OCI-LY7 (cell line): Measurements from ENCODE around the gene NPC2. TPM values are rescaled to one million over a fixed set of nuclear protein-coding genes. Genes with fewer than 3 reads are reported as not detected.

Experiments used
- BruUV-seq: library from RNA; stranded (reverse); fragments of 400-500 nt; replicated peaks from 2 replicates; lab custom pipeline; 2021; lab: Mats Ljungman, UMichigan
- CTCF ChIA-PET: fragments of 300-600 bp; sonication (Branson Sonifier 250); formaldehyde crosslinking; loops from one replicate; lab custom pipeline; 2022; ENCODE audit warnings: antibody characterized with exemption; ENCODE audit not compliant: unreplicated experiment; lab: Charles Lee
- POLR2A ChIA-PET: fragments of 300-600 bp; sonication (Branson Sonifier 250); formaldehyde crosslinking; loops from one replicate; lab custom pipeline; 2022; ENCODE audit warnings: antibody characterized with exemption; lab: Charles Lee
- DNase-seq: peaks from one replicate; pipeline ENCODE4 v3.0.0-alpha.2; 2015; ENCODE audit warnings: low spot score
- H2AFZ ChIP-seq: fragments of 200-600 bp; sonication (generic), shearing (Covaris generic); 2 replicates; pipeline ENCODE4 v1.6.1; 2014; ENCODE audit warnings: mild to moderate bottlenecking, antibody characterized with exemption, low read length, moderate library complexity
- H3K27ac ChIP-seq: fragments of 200-600 bp; sonication (generic); 2 replicates; pipeline ENCODE4 v1.5.1; 2014; ENCODE audit warnings: mixed run types, low read depth, mild to moderate bottlenecking, moderate library complexity, low read length, inconsistent platforms; ENCODE audit not compliant: poor library complexity, severe bottlenecking
- H3K36me3 ChIP-seq: fragments of 200-600 bp; sonication (generic); 2 replicates; pipeline ENCODE4 v1.6.1; 2014; ENCODE audit warnings: mild to moderate bottlenecking, antibody characterized with exemption, low read length, moderate library complexity, mixed read lengths; ENCODE audit not compliant: insufficient read depth
- H3K4me1 ChIP-seq: fragments of 200-600 bp; sonication (generic); 2 replicates; pipeline ENCODE4 v1.5.1; 2014; ENCODE audit warnings: mild to moderate bottlenecking, low read length; ENCODE audit not compliant: insufficient read depth, poor library complexity, severe bottlenecking
- H3K4me2 ChIP-seq: fragments of 200-600 bp; sonication (generic); 2 replicates; pipeline ENCODE4 v1.6.1; 2014; ENCODE audit warnings: mild to moderate bottlenecking, low read length
- H3K4me3 ChIP-seq: fragments of 200-600 bp; sonication (generic); 2 replicates; pipeline ENCODE4 v1.5.1; 2014; ENCODE audit warnings: mild to moderate bottlenecking, low read depth, low read length; ENCODE audit not compliant: poor library complexity, severe bottlenecking
- H3K79me2 ChIP-seq: fragments of 200-600 bp; sonication (generic); 2 replicates; pipeline ENCODE4 v1.6.1; 2016; ENCODE audit warnings: low read depth, mild to moderate bottlenecking, low read length, moderate library complexity, mixed read lengths; ENCODE audit not compliant: insufficient read depth
- H3K9me2 ChIP-seq: fragments of 200-600 bp; sonication (generic); 2 replicates; pipeline ENCODE4 v1.6.1; 2016; ENCODE audit warnings: mild to moderate bottlenecking, low read length, mixed read lengths; ENCODE audit not compliant: insufficient read depth
- H3K9me3 ChIP-seq: fragments of 200-600 bp; sonication (generic); 2 replicates; pipeline ENCODE4 v1.6.1; 2014; ENCODE audit warnings: mild to moderate bottlenecking, mixed run types, low read length, mixed read lengths
- H4K20me1 ChIP-seq: fragments of 200-600 bp; sonication (generic); 2 replicates; pipeline ENCODE4 v1.6.1; 2014; ENCODE audit warnings: mild to moderate bottlenecking, antibody characterized with exemption, low read length, moderate library complexity, mixed read lengths; ENCODE audit not compliant: insufficient read depth
- EZH2phosphoT487 ChIP-seq: fragments of 200-600 bp; sonication (generic); IDR thresholded peaks from 2 replicates; pipeline ENCODE4 v1.6.1; 2018; ENCODE audit warnings: low read depth, borderline replicate concordance, mild to moderate bottlenecking, mixed run types, antibody characterized with exemption, low read length, moderate library complexity, mixed read lengths
- intact Hi-C: fragments of 100-400 bp; cut with micrococcal nuclease; formaldehyde crosslinking; loops from one replicate; pipeline ENCODE4 v1.10.0; 2022; ENCODE audit not compliant: unreplicated experiment
- total RNA-seq, 2 experiments: library from RNA; depleted of rRNA in 1 of 2; stranded (reverse); fragments of >200 nt in 1 of 2; shearing (Covaris generic) in 1 of 2; gene quantifications; 2 replicates each; pipeline ENCODE4 v1.2.3, GENCODE V29; 2014 to 2022
- TF ChIP-seq, protein P1 (sequence below): fragments of 200-600 bp; sonication (generic); conservative IDR thresholded peaks from 2 replicates; pipeline ENCODE4 v1.5.1; 2014; ENCODE audit warnings: mild to moderate bottlenecking, antibody characterized with exemption, low read length, moderate library complexity, mixed read lengths

NPC2 gene
- total RNA-seq, 2 experiments from 2014 or later = 37.8 to 80.8 TPM

DNA sequence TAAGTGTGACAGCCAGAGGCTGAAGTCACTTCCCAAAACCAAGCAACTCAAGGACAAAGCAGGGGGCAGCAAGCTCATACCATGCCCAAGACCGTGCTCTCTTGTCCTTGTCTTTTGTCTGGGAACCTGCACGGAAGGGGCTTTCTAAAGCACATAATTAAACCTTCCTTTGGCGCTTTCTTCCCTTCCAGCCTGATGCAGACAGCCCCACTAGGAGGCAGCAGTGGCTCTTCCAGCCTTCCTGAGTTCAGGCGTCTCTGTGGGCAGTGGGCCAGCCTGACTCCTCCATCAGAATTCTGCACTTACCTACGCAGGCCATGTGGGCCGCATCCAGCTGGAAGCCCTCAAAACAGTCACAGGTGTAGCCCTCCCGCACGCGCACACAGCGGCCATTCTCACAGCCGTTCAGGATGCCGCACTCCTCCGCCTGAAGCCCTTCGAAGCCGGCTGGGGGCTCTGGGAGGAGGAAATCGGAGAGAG lies 8.1 kb upstream of the NPC2 start:
- peak; percentile 31 for DNase-seq
- Histone ChIP-seq H3K4me3 (no peak overlapping the region), H3K27ac (no peak overlapping the region), H4K20me1 (no peaks in the 10 kb centered on the region), H3K36me3 (0 out of 2 replicates have a peak, but pooled peaks cover 5% of the 10 kb centered on the region), H3K79me2 (no peaks in the 10 kb centered on the region), H3K4me1 (peaks cover 4% of the 10 kb centered on the region), H2AFZ (no peak overlapping the region), H3K9me3 (no peaks in the 10 kb centered on the region), H3K9me2 (no peaks in the 10 kb centered on the region), H3K4me2 (no peak overlapping the region)
- POLR2A ChIA-PET = no interaction called here
- intact Hi-C loops = loop anchor here (5.0 kb wide), 1 partner anchor 106 kb away; no protein-coding TSS in a partner anchor
- TF ChIP-seq, protein P1, sequence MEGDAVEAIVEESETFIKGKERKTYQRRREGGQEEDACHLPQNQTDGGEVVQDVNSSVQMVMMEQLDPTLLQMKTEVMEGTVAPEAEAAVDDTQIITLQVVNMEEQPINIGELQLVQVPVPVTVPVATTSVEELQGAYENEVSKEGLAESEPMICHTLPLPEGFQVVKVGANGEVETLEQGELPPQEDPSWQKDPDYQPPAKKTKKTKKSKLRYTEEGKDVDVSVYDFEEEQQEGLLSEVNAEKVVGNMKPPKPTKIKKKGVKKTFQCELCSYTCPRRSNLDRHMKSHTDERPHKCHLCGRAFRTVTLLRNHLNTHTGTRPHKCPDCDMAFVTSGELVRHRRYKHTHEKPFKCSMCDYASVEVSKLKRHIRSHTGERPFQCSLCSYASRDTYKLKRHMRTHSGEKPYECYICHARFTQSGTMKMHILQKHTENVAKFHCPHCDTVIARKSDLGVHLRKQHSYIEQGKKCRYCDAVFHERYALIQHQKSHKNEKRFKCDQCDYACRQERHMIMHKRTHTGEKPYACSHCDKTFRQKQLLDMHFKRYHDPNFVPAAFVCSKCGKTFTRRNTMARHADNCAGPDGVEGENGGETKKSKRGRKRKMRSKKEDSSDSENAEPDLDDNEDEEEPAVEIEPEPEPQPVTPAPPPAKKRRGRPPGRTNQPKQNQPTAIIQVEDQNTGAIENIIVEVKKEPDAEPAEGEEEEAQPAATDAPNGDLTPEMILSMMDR = peak; percentile 67
- TF ChIP-seq EZH2phosphoT487 = no peak
- CTCF ChIA-PET = interaction anchor here (1.0 kb wide), 1 partner anchor 24 kb away, joined by 4 read pairs; no protein-coding TSS in a partner anchor
- no TSS peak for BruUV-seq

DNA sequence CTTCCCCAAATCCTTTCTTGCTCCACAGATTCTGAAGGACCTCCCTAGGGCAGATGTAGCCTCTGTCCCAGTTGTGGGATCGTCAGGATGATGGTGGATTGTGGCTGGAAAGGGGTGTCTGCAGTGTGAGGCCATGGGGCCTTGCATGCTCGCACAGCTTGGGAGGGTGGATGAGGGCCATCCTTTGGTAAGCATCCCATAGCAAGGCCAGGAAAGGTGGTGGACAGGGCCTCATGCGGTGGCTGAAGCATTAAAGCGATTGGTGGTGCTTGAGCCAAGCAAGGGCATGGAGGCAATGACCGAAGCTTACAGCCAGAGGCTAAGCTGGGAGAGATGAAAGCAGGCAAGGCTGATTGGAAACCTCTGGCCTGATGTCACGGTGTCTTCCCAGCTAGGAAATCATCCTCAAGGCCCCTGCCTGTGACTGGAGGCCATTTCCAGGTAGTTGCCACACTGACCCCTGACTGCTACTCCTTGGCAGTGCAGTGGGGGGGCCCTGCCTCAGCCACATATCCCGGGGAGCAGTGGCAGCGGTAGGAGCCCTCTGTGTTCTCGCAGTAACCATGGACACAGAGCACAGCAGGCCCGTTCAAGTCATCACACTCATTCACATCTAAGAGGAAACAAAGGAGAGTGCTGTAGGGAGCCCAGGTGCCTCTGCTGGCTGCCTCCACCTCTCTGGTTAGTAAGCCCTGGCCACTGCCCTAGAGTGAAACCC lies 7.5 kb upstream of the NPC2 start:
- Histone ChIP-seq H3K4me1 (peaks cover 4% of the 10 kb centered on the region), H4K20me1 (no peaks in the 10 kb centered on the region), H3K9me2 (no peaks in the 10 kb centered on the region), H3K27ac (no peak overlapping the region), H3K4me2 (no peak overlapping the region), H3K36me3 (peaks cover 10% of the 10 kb centered on the region; the same call in 1 of the 2 replicates), H3K4me3 (no peak overlapping the region), H2AFZ (no peak overlapping the region), H3K9me3 (no peaks in the 10 kb centered on the region), H3K79me2 (no peaks in the 10 kb centered on the region)
- BruUV-seq = no TSS peak
- ChIA-PET POLR2A (interaction anchor here (1.2 to 1.6 kb wide), 2 partner anchors 11 to 25 kb away, joined by 4 read pairs; no protein-coding TSS in a partner anchor), CTCF (interaction anchor here (1.0 kb wide), 1 partner anchor 25 kb away, joined by 4 read pairs; no protein-coding TSS in a partner anchor)
- DNase-seq = no peak
- no peak for TF ChIP-seq EZH2phosphoT487
- TF ChIP-seq, protein P1 = no peak
- intact Hi-C loops = loop anchor here (5.0 kb wide), 1 partner anchor 107 kb away; no protein-coding TSS in a partner anchor
